ENCODE data around the gene RGR.

Gene RGR

DNA sequence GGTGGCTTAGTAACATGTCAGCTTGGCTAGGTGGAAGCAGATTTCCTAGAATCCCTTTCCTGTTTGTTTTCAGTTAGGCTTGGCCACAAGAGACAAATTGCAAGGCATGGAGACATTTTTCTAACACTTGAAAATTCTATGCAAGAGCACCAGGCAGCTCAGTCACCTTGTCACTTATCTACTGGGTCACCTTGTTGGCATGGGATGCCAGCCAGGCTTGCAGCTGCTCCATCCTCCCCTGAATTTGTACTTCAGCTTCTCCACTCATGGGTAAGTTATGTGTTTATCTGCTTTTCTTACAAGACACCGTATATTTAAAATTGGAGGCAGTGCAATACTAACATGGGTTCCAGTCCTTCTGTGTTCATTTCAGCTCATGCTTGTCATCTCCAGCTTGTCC is 43.3 kb downstream of the RGR start:
- in situ Hi-C loops (cut with HindIII; ENCODE audit: low pct_ligation_motif_present, low sequenced_read_pairs): no loop called here
- TF ChIP-seq, protein P1, sequence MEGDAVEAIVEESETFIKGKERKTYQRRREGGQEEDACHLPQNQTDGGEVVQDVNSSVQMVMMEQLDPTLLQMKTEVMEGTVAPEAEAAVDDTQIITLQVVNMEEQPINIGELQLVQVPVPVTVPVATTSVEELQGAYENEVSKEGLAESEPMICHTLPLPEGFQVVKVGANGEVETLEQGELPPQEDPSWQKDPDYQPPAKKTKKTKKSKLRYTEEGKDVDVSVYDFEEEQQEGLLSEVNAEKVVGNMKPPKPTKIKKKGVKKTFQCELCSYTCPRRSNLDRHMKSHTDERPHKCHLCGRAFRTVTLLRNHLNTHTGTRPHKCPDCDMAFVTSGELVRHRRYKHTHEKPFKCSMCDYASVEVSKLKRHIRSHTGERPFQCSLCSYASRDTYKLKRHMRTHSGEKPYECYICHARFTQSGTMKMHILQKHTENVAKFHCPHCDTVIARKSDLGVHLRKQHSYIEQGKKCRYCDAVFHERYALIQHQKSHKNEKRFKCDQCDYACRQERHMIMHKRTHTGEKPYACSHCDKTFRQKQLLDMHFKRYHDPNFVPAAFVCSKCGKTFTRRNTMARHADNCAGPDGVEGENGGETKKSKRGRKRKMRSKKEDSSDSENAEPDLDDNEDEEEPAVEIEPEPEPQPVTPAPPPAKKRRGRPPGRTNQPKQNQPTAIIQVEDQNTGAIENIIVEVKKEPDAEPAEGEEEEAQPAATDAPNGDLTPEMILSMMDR (IDR thresholded peaks at IDR 0.05; ENCODE audit: low read depth, low read length, missing control alignments): no peak
- Histone ChIP-seq H3K27ac (no peak overlapping the region), H3K4me3 (ENCODE audit: low read depth, low read length) (no peak overlapping the region), H3K27me3 (replicated peaks) (no peaks in the 10 kb centered on the region), H3K36me3 (replicated peaks) (no peaks in the 10 kb centered on the region)
- no peak for DNase-seq

DNA sequence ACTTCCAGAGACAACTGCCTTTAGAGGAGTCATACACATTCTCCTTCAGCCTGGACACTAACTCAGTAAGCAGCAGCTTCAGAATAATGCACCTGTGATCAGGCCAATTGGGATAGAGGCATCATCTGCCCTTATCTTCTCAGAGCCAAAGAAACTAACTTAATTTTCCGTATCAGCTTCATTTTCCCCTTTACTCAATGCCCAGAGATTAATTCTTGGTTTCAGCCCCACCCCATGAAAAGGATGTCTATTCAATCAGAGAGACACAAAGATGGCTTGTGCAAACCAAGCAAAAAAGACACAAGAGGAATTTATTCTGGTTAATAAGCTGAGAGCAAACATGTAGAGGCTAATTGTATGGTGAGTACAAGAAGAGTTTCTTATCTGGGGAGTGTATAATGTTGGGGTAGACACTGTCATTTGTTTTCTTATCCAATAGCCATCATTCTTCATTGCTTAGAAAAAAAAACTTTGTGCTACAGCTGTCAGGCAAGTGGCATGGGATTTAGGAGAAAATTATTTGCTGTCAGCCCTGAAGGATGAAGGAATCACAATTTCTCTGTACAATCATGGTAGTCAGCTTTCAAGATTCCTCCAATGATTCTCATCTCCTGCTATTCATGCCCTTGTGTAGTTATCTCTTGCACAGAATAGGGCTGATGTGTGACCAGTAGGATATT is 44.8 kb downstream of the RGR start:
- in situ Hi-C loops (cut with HindIII; ENCODE audit: low pct_ligation_motif_present, low sequenced_read_pairs): no loop called here
- no peak for DNase-seq
- H3K4me3 ChIP-seq (ENCODE audit: low read depth, low read length): no peak overlapping the region
- no peak overlapping the region for H3K27ac ChIP-seq
- no peaks in the 10 kb centered on the region for H3K36me3 ChIP-seq (replicated peaks)
- no peaks in the 10 kb centered on the region for H3K27me3 ChIP-seq (replicated peaks)
- TF ChIP-seq, protein P1 (IDR thresholded peaks at IDR 0.05; ENCODE audit: low read depth, low read length, missing control alignments): no peak

DNA sequence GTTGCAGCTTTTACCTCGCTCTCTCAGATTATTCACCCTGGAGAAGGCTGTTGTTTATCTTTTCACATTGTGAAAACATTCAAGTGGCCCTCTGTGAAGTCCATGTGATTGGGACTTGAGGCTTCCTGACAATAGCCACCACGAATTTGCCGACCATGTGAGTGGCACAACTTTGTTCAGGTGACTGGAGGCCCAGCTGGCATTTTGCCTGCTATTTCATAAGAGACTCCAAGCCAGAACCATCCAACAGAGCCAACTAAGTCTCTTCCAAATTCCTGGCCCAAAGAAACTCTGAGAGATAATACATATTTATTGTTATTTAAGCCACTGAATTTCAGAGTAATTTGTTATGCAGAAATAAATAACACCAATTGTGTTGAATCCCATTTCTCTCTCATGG is 45.4 kb downstream of the RGR start:
- H3K27me3 ChIP-seq (replicated peaks): no peaks in the 10 kb centered on the region
- no peaks in the 10 kb centered on the region for H3K36me3 ChIP-seq (replicated peaks)
- TF ChIP-seq, protein P1 (IDR thresholded peaks at IDR 0.05; ENCODE audit: low read depth, low read length, missing control alignments): no peak
- H3K27ac ChIP-seq: no peak overlapping the region
- DNase-seq: no peak
- no peak overlapping the region for H3K4me3 ChIP-seq (ENCODE audit: low read depth, low read length)
- in situ Hi-C loops (cut with HindIII; ENCODE audit: low pct_ligation_motif_present, low sequenced_read_pairs): no loop called here

DNA sequence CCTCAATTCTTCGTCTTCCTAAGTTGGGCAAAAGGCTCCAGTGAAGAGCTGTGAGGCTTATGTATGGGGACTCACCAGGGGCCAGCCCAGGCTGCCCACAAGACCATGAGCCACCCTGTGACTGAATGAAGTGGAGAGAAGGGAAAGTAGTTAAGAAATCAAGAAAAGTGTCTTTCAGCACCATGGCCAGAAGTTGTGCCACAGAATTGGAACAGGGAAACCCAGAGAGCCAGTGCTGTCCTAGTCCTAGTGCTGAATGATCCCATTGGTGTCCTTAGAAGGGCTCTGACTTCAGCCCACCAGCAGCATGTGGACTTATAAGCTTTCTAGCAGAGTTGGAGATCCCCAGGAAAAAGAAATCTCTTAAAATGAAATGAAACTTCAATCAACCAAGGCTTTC is 46.5 kb downstream of the RGR start:
- DNase-seq: peak; percentile 66
- Histone ChIP-seq H3K4me3 (ENCODE audit: low read depth, low read length) (no peak overlapping the region), H3K36me3 (replicated peaks) (no peaks in the 10 kb centered on the region), H3K27ac (no peak overlapping the region), H3K27me3 (replicated peaks) (no peaks in the 10 kb centered on the region)
- in situ Hi-C loops (cut with HindIII; ENCODE audit: low pct_ligation_motif_present, low sequenced_read_pairs): no loop called here
- TF ChIP-seq, protein P1 (IDR thresholded peaks at IDR 0.05; ENCODE audit: low read depth, low read length, missing control alignments): no peak

DNA sequence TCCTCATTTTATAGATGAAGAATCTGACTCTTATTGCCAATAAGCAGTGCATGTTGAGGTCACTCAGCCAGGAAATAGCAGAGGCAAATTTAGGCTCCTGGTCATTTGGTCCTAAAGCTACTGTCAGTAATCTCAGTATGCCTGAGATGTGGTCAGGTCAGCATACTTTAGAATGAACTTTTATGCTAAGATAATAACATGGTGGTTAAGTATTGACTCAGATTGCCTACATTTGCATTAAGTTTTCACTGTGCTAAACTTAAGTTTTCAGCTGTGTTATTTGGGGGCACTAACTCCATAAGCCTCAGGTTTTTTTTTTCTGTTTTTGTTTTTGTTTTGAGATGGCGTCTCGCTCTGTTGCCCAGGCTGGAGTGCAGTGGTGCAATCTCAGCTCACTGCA is 47.6 kb downstream of the RGR start:
- Histone ChIP-seq H3K4me3 (ENCODE audit: low read depth, low read length) (no peak overlapping the region), H3K27me3 (replicated peaks) (no peaks in the 10 kb centered on the region), H3K27ac (no peak overlapping the region), H3K36me3 (replicated peaks) (no peaks in the 10 kb centered on the region)
- in situ Hi-C loops (cut with HindIII; ENCODE audit: low pct_ligation_motif_present, low sequenced_read_pairs): no loop called here
- DNase-seq: no peak
- TF ChIP-seq, protein P1 (IDR thresholded peaks at IDR 0.05; ENCODE audit: low read depth, low read length, missing control alignments): no peak

DNA sequence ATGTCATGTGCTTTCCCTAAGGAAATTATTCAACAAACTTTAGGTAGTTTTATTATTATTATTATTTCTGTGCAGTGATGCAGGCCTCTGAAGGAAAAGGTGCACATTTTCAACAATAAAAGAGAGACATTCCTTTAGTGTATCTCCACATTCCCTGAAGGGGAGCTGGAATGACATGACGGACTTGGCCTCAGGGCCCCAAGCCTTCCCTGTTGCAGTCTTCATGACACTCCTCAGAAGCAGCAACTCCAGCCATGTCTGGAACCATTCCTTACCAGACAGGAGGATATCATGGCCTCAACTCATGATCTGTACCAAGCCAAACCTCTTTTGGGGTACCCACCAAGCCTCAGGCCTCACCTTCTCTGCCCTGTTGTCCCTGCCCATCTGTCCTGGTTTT is 48.3 kb downstream of the RGR start:
- H3K36me3 ChIP-seq (replicated peaks): no peaks in the 10 kb centered on the region
- no peaks in the 10 kb centered on the region for H3K27me3 ChIP-seq (replicated peaks)
- TF ChIP-seq, protein P1 (IDR thresholded peaks at IDR 0.05; ENCODE audit: low read depth, low read length, missing control alignments): no peak
- in situ Hi-C loops (cut with HindIII; ENCODE audit: low pct_ligation_motif_present, low sequenced_read_pairs): no loop called here
- no peak for DNase-seq
- no peak overlapping the region for H3K4me3 ChIP-seq (ENCODE audit: low read depth, low read length)
- no peak overlapping the region for H3K27ac ChIP-seq

Measured in brain microvascular endothelial cell (primary cell).